ENCODE measurements around the gene TLX3. TPM values are rescaled to one million over a fixed set of nuclear protein-coding genes. Genes with fewer than 3 reads are reported as not detected.

TLX3 gene
- not detected for total RNA-seq

- H3K4me3 Mint-ChIP-seq = peak within 1 kb of the TSS; percentile 21
- H3K27ac Mint-ChIP-seq = no peak within 1 kb of the TSS
- ATAC-seq (no peak), DNase-seq (ENCODE audit: low spot score) (no peak)
- H3K4me1 Mint-ChIP-seq (ENCODE audit: low read depth in 2 of 2) = peaks cover 15 to 26% of the 10 kb centered on the region in 2 donors
- peaks cover 43 to 58% of the 10 kb centered on the region in 2 donors for H3K27me3 Mint-ChIP-seq
- H3K9me3 Mint-ChIP-seq = no peaks in the 10 kb centered on the region
- H3K36me3 Mint-ChIP-seq = peaks cover 7% of the 10 kb centered on the region
These were observed at the start of gene TLX3 for GRCh38 chr5:171308453-171309275. Gene TLX3 (plus strand): TSS chr5:171309248. CDS start chr5:171309366, 118 bp downstream.

GRCh38 chr5:171261361-171261760 is 47.7 kb upstream of the TLX3 start:
- H3K27ac Mint-ChIP-seq = no peak overlapping the region
- no peaks in the 10 kb centered on the region for H3K27me3 Mint-ChIP-seq
- no peak overlapping the region for H3K4me3 Mint-ChIP-seq
- H3K9me3 Mint-ChIP-seq = no peaks in the 10 kb centered on the region
- DNase-seq (ENCODE audit: low spot score) = no peak
- no peak for ATAC-seq
- peaks cover 9 to 22% of the 10 kb centered on the region in 2 donors for H3K4me1 Mint-ChIP-seq (ENCODE audit: low read depth in 2 of 2)
- no peaks in the 10 kb centered on the region for H3K36me3 Mint-ChIP-seq

- no peak for ATAC-seq
- H3K27ac Mint-ChIP-seq = no peak overlapping the region
- H3K4me1 Mint-ChIP-seq (ENCODE audit: low read depth in 2 of 2) = peaks cover 9 to 22% of the 10 kb centered on the region in 2 donors
- H3K27me3 Mint-ChIP-seq = no peaks in the 10 kb centered on the region
- no peak overlapping the region for H3K4me3 Mint-ChIP-seq
- no peaks in the 10 kb centered on the region for H3K36me3 Mint-ChIP-seq
- H3K9me3 Mint-ChIP-seq = no peaks in the 10 kb centered on the region
- no peak for DNase-seq (ENCODE audit: low spot score)
These were observed 47.1 kb upstream of the TLX3 start for GRCh38 chr5:171261904-171262303.

- DNase-seq (ENCODE audit: low spot score) = no peak
- Mint-ChIP-seq H3K36me3 (no peaks in the 10 kb centered on the region), H3K4me1 (ENCODE audit: low read depth in 2 of 2) (peaks cover 9 to 25% of the 10 kb centered on the region in 2 donors), H3K9me3 (no peaks in the 10 kb centered on the region), H3K27ac (no peak overlapping the region), H3K27me3 (no peaks in the 10 kb centered on the region), H3K4me3 (no peak overlapping the region)
- ATAC-seq = no peak
These were observed 45.9 kb upstream of the TLX3 start for GRCh38 chr5:171263181-171263580.

GRCh38 chr5:171264843-171265242 is 44.2 kb upstream of the TLX3 start:
- Mint-ChIP-seq H3K27me3 (no peaks in the 10 kb centered on the region), H3K4me1 (ENCODE audit: low read depth in 2 of 2) (peaks cover 9 to 33% of the 10 kb centered on the region in 2 donors), H3K27ac (peak overlapping the region in 1 of 2 donors; percentile 16), H3K4me3 (peak overlapping the region; percentile 34), H3K9me3 (no peaks in the 10 kb centered on the region), H3K36me3 (no peaks in the 10 kb centered on the region)
- ATAC-seq (peak; percentile 80 to 90), DNase-seq (ENCODE audit: low spot score) (no peak)

- Mint-ChIP-seq H3K27ac (no peak overlapping the region), H3K4me3 (no peak overlapping the region), H3K4me1 (ENCODE audit: low read depth in 2 of 2) (peaks cover 18 to 36% of the 10 kb centered on the region in 2 donors), H3K27me3 (peaks cover 0 to 2% of the 10 kb centered on the region in 2 donors), H3K9me3 (peaks cover 4% of the 10 kb centered on the region), H3K36me3 (no peaks in the 10 kb centered on the region)
- DNase-seq (ENCODE audit: low spot score) = no peak
- ATAC-seq = no peak
These were observed 40.1 kb upstream of the TLX3 start for GRCh38 chr5:171268700-171269620.

GRCh38 chr5:171269717-171270116 is 39.3 kb upstream of the TLX3 start:
- Mint-ChIP-seq H3K27me3 (peaks cover 0 to 2% of the 10 kb centered on the region in 2 donors), H3K4me3 (no peak overlapping the region), H3K9me3 (peaks cover 4% of the 10 kb centered on the region), H3K4me1 (ENCODE audit: low read depth in 2 of 2) (peaks cover 13 to 30% of the 10 kb centered on the region in 2 donors), H3K36me3 (no peaks in the 10 kb centered on the region), H3K27ac (no peak overlapping the region)
- no peak for ATAC-seq
- DNase-seq (ENCODE audit: low spot score) = no peak

GRCh38 chr5:171270136-171270535 is 38.9 kb upstream of the TLX3 start:
- H3K27ac Mint-ChIP-seq = no peak overlapping the region
- peaks cover 0 to 2% of the 10 kb centered on the region in 2 donors for H3K27me3 Mint-ChIP-seq
- peaks cover 4% of the 10 kb centered on the region for H3K9me3 Mint-ChIP-seq
- H3K4me3 Mint-ChIP-seq = no peak overlapping the region
- ATAC-seq (no peak), DNase-seq (ENCODE audit: low spot score) (no peak)
- H3K4me1 Mint-ChIP-seq (ENCODE audit: low read depth in 2 of 2) = peaks cover 9 to 26% of the 10 kb centered on the region in 2 donors
- H3K36me3 Mint-ChIP-seq = no peaks in the 10 kb centered on the region

GRCh38 chr5:171271798-171272197 is 37.2 kb upstream of the TLX3 start:
- Mint-ChIP-seq H3K36me3 (no peaks in the 10 kb centered on the region), H3K27ac (no peak overlapping the region), H3K27me3 (peaks cover 0 to 2% of the 10 kb centered on the region in 2 donors), H3K4me3 (no peak overlapping the region), H3K9me3 (peaks cover 4% of the 10 kb centered on the region), H3K4me1 (ENCODE audit: low read depth in 2 of 2) (peaks cover 9 to 25% of the 10 kb centered on the region in 2 donors)
- ATAC-seq (no peak), DNase-seq (ENCODE audit: low spot score) (no peak)

- no peak overlapping the region for H3K4me3 Mint-ChIP-seq
- H3K27ac Mint-ChIP-seq = no peak overlapping the region
- no peak for ATAC-seq
- no peak for DNase-seq (ENCODE audit: low spot score)
- peaks cover 9 to 21% of the 10 kb centered on the region in 2 donors for H3K4me1 Mint-ChIP-seq (ENCODE audit: low read depth in 2 of 2)
- peaks cover 0 to 2% of the 10 kb centered on the region in 2 donors for H3K27me3 Mint-ChIP-seq
- H3K36me3 Mint-ChIP-seq = no peaks in the 10 kb centered on the region
- H3K9me3 Mint-ChIP-seq = peaks cover 4% of the 10 kb centered on the region
These were observed 35.8 kb upstream of the TLX3 start for GRCh38 chr5:171272996-171273970.

- Mint-ChIP-seq H3K36me3 (no peaks in the 10 kb centered on the region), H3K4me1 (ENCODE audit: low read depth in 2 of 2) (peaks cover 9 to 13% of the 10 kb centered on the region in 2 donors), H3K27ac (no peak overlapping the region), H3K27me3 (peaks cover 0 to 2% of the 10 kb centered on the region in 2 donors), H3K9me3 (peaks cover 4% of the 10 kb centered on the region), H3K4me3 (no peak overlapping the region)
- ATAC-seq (no peak), DNase-seq (ENCODE audit: low spot score) (no peak)
These were observed 33.1 kb upstream of the TLX3 start for GRCh38 chr5:171275841-171276544.

- Mint-ChIP-seq H3K27me3 (peaks cover 7 to 14% of the 10 kb centered on the region in 2 donors), H3K4me3 (no peak overlapping the region), H3K36me3 (no peaks in the 10 kb centered on the region), H3K9me3 (no peaks in the 10 kb centered on the region), H3K4me1 (ENCODE audit: low read depth in 2 of 2) (no peaks in the 10 kb centered on the region), H3K27ac (no peak overlapping the region)
- DNase-seq (ENCODE audit: low spot score) (no peak), ATAC-seq (no peak)
These were observed 25.3 kb upstream of the TLX3 start for GRCh38 chr5:171283753-171284152.

All from natural killer cell treated with Interleukin-12 subunit alpha and Interleukin-12 subunit beta and Interleukin-15 and Interleukin-18, amount 100 ng/mL, for 72 hours (primary cell).